IMR-90 (cell line): ENCODE results near the gene TNFAIP8. TPM values are rescaled to one million over a fixed set of nuclear protein-coding genes. Genes with fewer than 3 reads are reported as not detected.

Experiments used
- ATAC-seq: fragments of 200-7000 bp; cut with Tn5 transposase; 2 replicates; pipeline ENCODE4 v1.9.1; 2020; ENCODE audit warnings: low read depth, mild to moderate bottlenecking, moderate library complexity
- BruUV-seq: library from RNA; stranded (reverse); fragments of 400-500 nt; replicated peaks from 2 replicates; lab custom pipeline; 2021; lab: Mats Ljungman, UMichigan
- CTCF ChIA-PET: fragments of 300-600 bp; formaldehyde crosslinking; extraction: SDS; loops from one replicate; lab custom pipeline; 2021; ENCODE audit warnings: antibody characterized with exemption; lab: Yijun Ruan, JAX
- POLR2A ChIA-PET: fragments of 300-600 bp; sonication (Branson Sonifier 250); formaldehyde crosslinking; loops from one replicate; lab custom pipeline; 2022; ENCODE audit warnings: antibody characterized with exemption; ENCODE audit not compliant: unreplicated experiment; lab: Charles Lee
- DNase-seq: peaks from one replicate; pipeline ENCODE4 v3.0.0; 2013
- H2AFZ ChIP-seq: replicated peaks from 2 replicates; pipeline ENCODE3; 2013; ENCODE audit warnings: low read length, mild to moderate bottlenecking; ENCODE audit not compliant: poor library complexity
- H2AK5ac ChIP-seq: 2 replicates; pipeline ENCODE4 v1.6.1; 2013; ENCODE audit warnings: low read depth, low read length, inconsistent platforms
- H2AK9ac ChIP-seq: replicated peaks from 2 replicates; pipeline ENCODE3; 2013; ENCODE audit warnings: mild to moderate bottlenecking, low read depth, low read length, moderate library complexity; ENCODE audit not compliant: poor library complexity
- H2BK120ac ChIP-seq: 2 replicates; pipeline ENCODE4 v1.6.1; 2013; ENCODE audit warnings: low read depth, low read length, inconsistent platforms
- H2BK15ac ChIP-seq: 3 replicates; pipeline ENCODE4 v1.6.1; 2013; ENCODE audit warnings: low read depth, low read length, inconsistent platforms
- H2BK20ac ChIP-seq: 2 replicates; pipeline ENCODE4 v1.6.1; 2013; ENCODE audit warnings: low read depth, mild to moderate bottlenecking, inconsistent platforms, low read length, moderate library complexity
- H2BK5ac ChIP-seq: 2 replicates; pipeline ENCODE4 v1.6.1; 2013; ENCODE audit warnings: mild to moderate bottlenecking, low read depth, low read length, inconsistent platforms; ENCODE audit not compliant: poor library complexity, severe bottlenecking
- H3K14ac ChIP-seq: replicated peaks from 2 replicates; pipeline ENCODE4 v1.6.1; 2013; ENCODE audit warnings: low read depth, low read length, inconsistent platforms
- H3K18ac ChIP-seq: 2 replicates; pipeline ENCODE4 v1.6.1; 2013; ENCODE audit warnings: low read depth, low read length, control low read depth
- H3K23ac ChIP-seq: 2 replicates; pipeline ENCODE4 v1.6.1; 2013; ENCODE audit warnings: low read depth, low read length, inconsistent platforms
- H3K27ac ChIP-seq: 2 replicates; pipeline ENCODE4 v1.5.1; 2013; ENCODE audit warnings: mild to moderate bottlenecking, control low read depth, low read length; ENCODE audit not compliant: insufficient read depth
- H3K27me3 ChIP-seq: 2 replicates; pipeline ENCODE4 v1.6.1; 2013; ENCODE audit warnings: low read length; ENCODE audit not compliant: control insufficient read depth, insufficient read depth
- H3K36me3 ChIP-seq: 2 replicates; pipeline ENCODE4 v1.6.1; 2013; ENCODE audit warnings: low read length, mixed read lengths; ENCODE audit not compliant: control insufficient read depth, insufficient read depth
- H3K4ac ChIP-seq: 2 replicates; pipeline ENCODE4 v1.6.1; 2013; ENCODE audit warnings: low read depth, low read length, inconsistent platforms
- H3K4me1 ChIP-seq: 2 replicates; pipeline ENCODE4 v1.6.1; 2013; ENCODE audit warnings: low read length, mixed read lengths; ENCODE audit not compliant: control insufficient read depth, insufficient read depth
- H3K4me2 ChIP-seq: 2 replicates; pipeline ENCODE4 v1.6.1; 2013; ENCODE audit warnings: low read depth, mild to moderate bottlenecking, control low read depth, low read length, moderate library complexity
- H3K4me3 ChIP-seq: 2 replicates; pipeline ENCODE4 v1.5.1; 2013; ENCODE audit warnings: low read depth, mild to moderate bottlenecking, control low read depth, low read length, moderate library complexity; ENCODE audit not compliant: insufficient read depth
- H3K56ac ChIP-seq: 2 replicates; pipeline ENCODE4 v1.6.1; 2013; ENCODE audit warnings: low read length, inconsistent platforms; ENCODE audit not compliant: insufficient read depth; ENCODE audit errors: extremely low read depth
- H3K79me1 ChIP-seq, 2 experiments: 2 replicates each; pipeline ENCODE4 v1.6.1; 2013; ENCODE audit warnings: low read length in 2 of 2, inconsistent platforms in 1 of 2, low read depth in 1 of 2
- H3K9ac ChIP-seq: 2 replicates; pipeline ENCODE4 v1.6.1; 2013; ENCODE audit warnings: low read depth, low read length, control low read depth
- H3K9me1 ChIP-seq: 2 replicates; pipeline ENCODE4 v1.6.1; 2013; ENCODE audit warnings: low read length, inconsistent platforms; ENCODE audit not compliant: insufficient read depth
- H3K9me3 ChIP-seq: 2 replicates; pipeline ENCODE4 v1.6.1; 2013; ENCODE audit warnings: low read length; ENCODE audit not compliant: control insufficient read depth, insufficient read depth
- H4K20me1 ChIP-seq: 2 replicates; pipeline ENCODE4 v1.6.1; 2013; ENCODE audit warnings: low read length, inconsistent platforms; ENCODE audit not compliant: insufficient read depth
- H4K5ac ChIP-seq: 2 replicates; pipeline ENCODE4 v1.6.1; 2013; ENCODE audit warnings: mild to moderate bottlenecking, low read depth, low read length, control low read depth
- H4K8ac ChIP-seq, 2 experiments: 2 replicates each; pipeline ENCODE4 v1.6.1; 2013; ENCODE audit warnings: low read depth in 2 of 2, low read length in 2 of 2, control low read depth in 1 of 2, inconsistent platforms in 1 of 2
- H4K91ac ChIP-seq: 2 replicates; pipeline ENCODE4 v1.6.1; 2013; ENCODE audit warnings: low read depth, low read length, inconsistent platforms; ENCODE audit not compliant: insufficient read depth
- BHLHE40 ChIP-seq: fragments of 150-350 bp; IDR thresholded peaks from 2 replicates; pipeline ENCODE4 v1.6.1; 2016; ENCODE audit warnings: mild to moderate bottlenecking, low read depth, low read length
- CEBPB ChIP-seq: IDR thresholded peaks from 2 replicates; pipeline ENCODE4 v1.6.1; 2012; ENCODE audit warnings: low read depth, low read length, improper control_type of control experiment
- CHD1 ChIP-seq: IDR thresholded peaks from 2 replicates; pipeline ENCODE4 v1.6.1; 2012; ENCODE audit warnings: low read depth, low read length, improper control_type of control experiment
- FOS ChIP-seq: fragments of 150-350 bp; IDR thresholded peaks from 2 replicates; pipeline ENCODE4 v1.6.1; 2016; ENCODE audit warnings: low read depth, low read length
- MAFK ChIP-seq: IDR thresholded peaks from 2 replicates; pipeline ENCODE4 v1.6.1; 2012; ENCODE audit warnings: low read depth, low read length, improper control_type of control experiment
- MAZ ChIP-seq: IDR thresholded peaks from 2 replicates; pipeline ENCODE4 v1.6.1; 2012; ENCODE audit warnings: low read depth, mild to moderate bottlenecking, low read length, improper control_type of control experiment, moderate library complexity, borderline replicate concordance
- MXI1 ChIP-seq: IDR thresholded peaks from 2 replicates; pipeline ENCODE4 v1.6.1; 2012; ENCODE audit warnings: low read depth, mild to moderate bottlenecking, low read length, moderate library complexity, borderline replicate concordance
- NFE2L2 ChIP-seq: fragments of 150-350 bp; IDR thresholded peaks from 2 replicates; pipeline ENCODE4 v1.6.1; 2016; ENCODE audit warnings: low read depth, mild to moderate bottlenecking, low read length
- POLR2A ChIP-seq: IDR thresholded peaks from 2 replicates; pipeline ENCODE4 v1.6.1; 2012; ENCODE audit warnings: mild to moderate bottlenecking, low read depth, low read length
- RAD21 ChIP-seq: IDR thresholded peaks from 2 replicates; pipeline ENCODE4 v1.6.1; 2012; ENCODE audit warnings: low read length, improper control_type of control experiment
- RCOR1 ChIP-seq: IDR thresholded peaks from 2 replicates; pipeline ENCODE4 v1.6.1; 2012; ENCODE audit warnings: mild to moderate bottlenecking, low read length, improper control_type of control experiment; ENCODE audit not compliant: insufficient replicate concordance
- RFX5 ChIP-seq: IDR thresholded peaks from 2 replicates; pipeline ENCODE4 v1.8.0; 2012; ENCODE audit warnings: low read depth, mild to moderate bottlenecking, low read length, moderate library complexity
- SMC3 ChIP-seq: fragments of 150-350 bp; IDR thresholded peaks from 2 replicates; pipeline ENCODE4 v1.6.1; 2016; ENCODE audit warnings: low read depth, mild to moderate bottlenecking, antibody characterized with exemption, low read length, moderate library complexity
- WGBS, 2 experiments: methylation state at CpG; one replicate each; pipeline versions ENCODE4 v1.1.5 to v1.1.7; 2013; ENCODE audit warnings: missing lambda C conversion rate in 2 of 2; ENCODE audit not compliant: insufficient read length in 1 of 2; ENCODE audit errors: extremely low coverage in 2 of 2; 5-methylcytosine and 5-hydroxymethylcytosine counted together
- dilution Hi-C: fragments of 300-500 bp; cut with HindIII; formaldehyde crosslinking; loops from one replicate; pipeline ENCODE4 v1.14.3; 2018; ENCODE audit warnings: low sequenced_read_pairs; ENCODE audit not compliant: unreplicated experiment
- in situ Hi-C: fragments of 300-500 bp; cut with MboI; formaldehyde crosslinking; loops from 3 replicates; pipeline ENCODE4 v1.14.3; 2019; ENCODE audit warnings: low sequenced_read_pairs, inconsistent platforms, mixed read lengths
- intact Hi-C: fragments of 100-400 bp; cut with micrococcal nuclease; formaldehyde crosslinking; loops from 2 replicates; pipeline ENCODE4 v1.10.0; 2022
- polyA plus RNA-seq, 3 experiments: library from polyadenylated mRNA; depleted of rRNA; stranded (reverse); fragments of >200 nt; gene quantifications; 2 replicates each; pipeline ENCODE4 v1.2.3, GENCODE V29; 2012; ENCODE audit warnings: low replicate concordance in 1 of 3
- total RNA-seq: library from RNA; depleted of rRNA; stranded (reverse); fragments of >200 nt; gene quantifications from 2 replicates; pipeline ENCODE4 v1.2.3, GENCODE V29; 2012
- TF ChIP-seq, protein P1 (sequence below): fragments of 150-350 bp; IDR thresholded peaks from 2 replicates; pipeline ENCODE4 v1.6.1; 2016; ENCODE audit warnings: low read depth, mild to moderate bottlenecking, low read length, moderate library complexity, borderline replicate concordance
- TF ChIP-seq, protein P2 (sequence below): fragments of 150-350 bp; IDR thresholded peaks from 2 replicates; pipeline ENCODE4 v1.6.1; 2017; ENCODE audit warnings: mild to moderate bottlenecking, antibody characterized with exemption, low read length, low read depth
- TF ChIP-seq, protein P3 (sequence below): conservative IDR thresholded peaks from 2 replicates; pipeline ENCODE4 v1.5.1; 2012; ENCODE audit warnings: mild to moderate bottlenecking, low read depth, low read length, improper control_type of control experiment

Gene TNFAIP8
- total and polyA plus RNA-seq, 2 of the 4 experiments (the other 2 are of a cell fraction): 20.3 to 29.9 TPM

DNA sequence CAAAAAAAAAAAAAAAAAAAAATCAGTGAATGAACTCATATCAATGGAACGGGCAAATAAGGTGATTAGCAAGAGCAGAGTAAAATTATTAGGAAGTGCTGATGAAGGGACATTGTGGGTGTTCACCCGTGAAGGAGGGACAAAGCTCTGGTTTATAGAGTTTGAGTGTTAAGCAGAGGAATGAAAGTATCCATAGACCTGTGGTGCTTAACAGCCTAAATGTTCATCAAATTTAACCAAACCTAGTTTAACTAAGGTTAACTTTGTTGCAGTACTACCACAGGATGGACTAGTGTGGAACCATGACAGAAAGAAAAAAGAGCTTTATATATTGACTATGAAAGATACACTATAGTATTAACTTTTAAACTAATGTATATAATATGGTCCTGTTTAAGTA lies 44.1 kb upstream of the TNFAIP8 start:
- Histone ChIP-seq H3K4me2 (no peak overlapping the region), H3K9me3 (no peaks in the 10 kb centered on the region), H3K18ac (0 out of 2 replicates have a peak overlapping the region, but pooled peaks have one; percentile 23), H2BK15ac (no peak overlapping the region), H3K9me1 (peaks cover 5% of the 10 kb centered on the region; the same call in 1 of the 2 replicates), H2AK9ac (no peak overlapping the region), H2BK20ac (no peak overlapping the region), H3K14ac (no peak overlapping the region), H4K91ac (no peak overlapping the region), H3K4me1 (peaks cover 11% of the 10 kb centered on the region), H3K4ac (no peak overlapping the region), H2AFZ (no peak overlapping the region), H3K36me3 (peaks cover 1% of the 10 kb centered on the region; the same call in 1 of the 2 replicates), H4K20me1 (no peaks in the 10 kb centered on the region), H3K56ac (no peak overlapping the region), H3K27ac (no peak overlapping the region), H3K4me3 (no peak overlapping the region), H4K5ac (no peak overlapping the region), H2AK5ac (no peak overlapping the region), H2BK120ac (no peak overlapping the region), H3K23ac (no peak overlapping the region), H3K79me1 (peaks cover 5 to 11% of the 10 kb centered on the region in 2 experiments; a peak in 3 of 4 replicates), H3K27me3 (no peaks in the 10 kb centered on the region), H3K9ac (no peak overlapping the region), H2BK5ac (no peak overlapping the region), H4K8ac (no peak overlapping the region)
- dilution Hi-C loops: no loop called here
- in situ Hi-C loops: no loop called here
- intact Hi-C loops: no loop called here
- DNase-seq: no peak
- WGBS, 2 experiments: no CpG with 5 or more reads among the region's 2 CpGs
- no TSS peak for BruUV-seq
- TF ChIP-seq MAZ (no peak), RAD21 (no peak), BHLHE40 (no peak), CEBPB (no peak), SMC3 (no peak), CHD1 (no peak), RFX5 (no peak), MXI1 (no peak), POLR2A (no peak), MAFK (no peak), NFE2L2 (no peak), RCOR1 (no peak), FOS (no peak)
- TF ChIP-seq, protein P1, sequence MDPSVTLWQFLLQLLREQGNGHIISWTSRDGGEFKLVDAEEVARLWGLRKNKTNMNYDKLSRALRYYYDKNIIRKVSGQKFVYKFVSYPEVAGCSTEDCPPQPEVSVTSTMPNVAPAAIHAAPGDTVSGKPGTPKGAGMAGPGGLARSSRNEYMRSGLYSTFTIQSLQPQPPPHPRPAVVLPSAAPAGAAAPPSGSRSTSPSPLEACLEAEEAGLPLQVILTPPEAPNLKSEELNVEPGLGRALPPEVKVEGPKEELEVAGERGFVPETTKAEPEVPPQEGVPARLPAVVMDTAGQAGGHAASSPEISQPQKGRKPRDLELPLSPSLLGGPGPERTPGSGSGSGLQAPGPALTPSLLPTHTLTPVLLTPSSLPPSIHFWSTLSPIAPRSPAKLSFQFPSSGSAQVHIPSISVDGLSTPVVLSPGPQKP: no peak
- TF ChIP-seq, protein P2, sequence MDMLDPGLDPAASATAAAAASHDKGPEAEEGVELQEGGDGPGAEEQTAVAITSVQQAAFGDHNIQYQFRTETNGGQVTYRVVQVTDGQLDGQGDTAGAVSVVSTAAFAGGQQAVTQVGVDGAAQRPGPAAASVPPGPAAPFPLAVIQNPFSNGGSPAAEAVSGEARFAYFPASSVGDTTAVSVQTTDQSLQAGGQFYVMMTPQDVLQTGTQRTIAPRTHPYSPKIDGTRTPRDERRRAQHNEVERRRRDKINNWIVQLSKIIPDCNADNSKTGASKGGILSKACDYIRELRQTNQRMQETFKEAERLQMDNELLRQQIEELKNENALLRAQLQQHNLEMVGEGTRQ: no peak
- TF ChIP-seq, protein P3, sequence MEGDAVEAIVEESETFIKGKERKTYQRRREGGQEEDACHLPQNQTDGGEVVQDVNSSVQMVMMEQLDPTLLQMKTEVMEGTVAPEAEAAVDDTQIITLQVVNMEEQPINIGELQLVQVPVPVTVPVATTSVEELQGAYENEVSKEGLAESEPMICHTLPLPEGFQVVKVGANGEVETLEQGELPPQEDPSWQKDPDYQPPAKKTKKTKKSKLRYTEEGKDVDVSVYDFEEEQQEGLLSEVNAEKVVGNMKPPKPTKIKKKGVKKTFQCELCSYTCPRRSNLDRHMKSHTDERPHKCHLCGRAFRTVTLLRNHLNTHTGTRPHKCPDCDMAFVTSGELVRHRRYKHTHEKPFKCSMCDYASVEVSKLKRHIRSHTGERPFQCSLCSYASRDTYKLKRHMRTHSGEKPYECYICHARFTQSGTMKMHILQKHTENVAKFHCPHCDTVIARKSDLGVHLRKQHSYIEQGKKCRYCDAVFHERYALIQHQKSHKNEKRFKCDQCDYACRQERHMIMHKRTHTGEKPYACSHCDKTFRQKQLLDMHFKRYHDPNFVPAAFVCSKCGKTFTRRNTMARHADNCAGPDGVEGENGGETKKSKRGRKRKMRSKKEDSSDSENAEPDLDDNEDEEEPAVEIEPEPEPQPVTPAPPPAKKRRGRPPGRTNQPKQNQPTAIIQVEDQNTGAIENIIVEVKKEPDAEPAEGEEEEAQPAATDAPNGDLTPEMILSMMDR: no peak
- no peak for ATAC-seq
- CTCF ChIA-PET: interaction anchor here (1.6 to 2.5 kb wide), 2 partner anchors 8 to 44 kb away, joined by 7 read pairs; no protein-coding TSS in a partner anchor
- POLR2A ChIA-PET: no interaction called here
